Measurements from ENCODE around the gene CCDC186. TPM values are rescaled to one million over a fixed set of nuclear protein-coding genes. Genes with fewer than 3 reads are reported as not detected.

Gene CCDC186
- total RNA-seq, 1 donor from 2014 or later = 7.1 TPM

DNA sequence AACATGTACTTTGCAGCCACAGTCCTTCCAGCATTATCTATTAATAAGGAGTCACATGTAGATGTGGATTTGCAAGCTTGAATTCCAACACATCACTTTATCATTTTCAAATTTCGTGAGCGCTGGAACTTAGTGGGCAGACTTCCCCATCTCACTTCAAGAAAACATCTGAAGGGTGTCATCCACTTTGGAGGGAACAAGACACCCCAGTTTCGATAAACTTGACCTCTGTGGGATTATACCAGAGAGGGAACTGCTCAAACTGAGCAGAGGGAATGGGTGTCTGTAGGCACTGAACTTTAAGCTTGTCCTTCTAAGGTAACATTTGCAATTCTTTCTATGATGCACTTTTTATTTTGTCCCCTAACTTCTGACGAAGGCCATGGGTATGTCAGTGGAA, 102.8 kb downstream of the CCDC186 start:
- no peaks in the 10 kb centered on the region for H3K27me3 Mint-ChIP-seq (ENCODE audit: low read depth)
- H3K9me3 Mint-ChIP-seq = no peaks in the 10 kb centered on the region
- H3K36me3 Mint-ChIP-seq (ENCODE audit: low read depth) = no peaks in the 10 kb centered on the region

More for the DNA sequence above, 102.8 kb downstream of the CCDC186 start:
- TF ChIP-seq, protein P1, sequence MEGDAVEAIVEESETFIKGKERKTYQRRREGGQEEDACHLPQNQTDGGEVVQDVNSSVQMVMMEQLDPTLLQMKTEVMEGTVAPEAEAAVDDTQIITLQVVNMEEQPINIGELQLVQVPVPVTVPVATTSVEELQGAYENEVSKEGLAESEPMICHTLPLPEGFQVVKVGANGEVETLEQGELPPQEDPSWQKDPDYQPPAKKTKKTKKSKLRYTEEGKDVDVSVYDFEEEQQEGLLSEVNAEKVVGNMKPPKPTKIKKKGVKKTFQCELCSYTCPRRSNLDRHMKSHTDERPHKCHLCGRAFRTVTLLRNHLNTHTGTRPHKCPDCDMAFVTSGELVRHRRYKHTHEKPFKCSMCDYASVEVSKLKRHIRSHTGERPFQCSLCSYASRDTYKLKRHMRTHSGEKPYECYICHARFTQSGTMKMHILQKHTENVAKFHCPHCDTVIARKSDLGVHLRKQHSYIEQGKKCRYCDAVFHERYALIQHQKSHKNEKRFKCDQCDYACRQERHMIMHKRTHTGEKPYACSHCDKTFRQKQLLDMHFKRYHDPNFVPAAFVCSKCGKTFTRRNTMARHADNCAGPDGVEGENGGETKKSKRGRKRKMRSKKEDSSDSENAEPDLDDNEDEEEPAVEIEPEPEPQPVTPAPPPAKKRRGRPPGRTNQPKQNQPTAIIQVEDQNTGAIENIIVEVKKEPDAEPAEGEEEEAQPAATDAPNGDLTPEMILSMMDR (conservative IDR thresholded peaks at IDR 0.05) = no peak
- DNase-seq (ENCODE audit: low read depth, low spot score) = no peak
- H3K27ac Mint-ChIP-seq (ENCODE audit: unreplicated experiment) = no peak overlapping the region
- H3K4me1 Mint-ChIP-seq = peaks cover 17% of the 10 kb centered on the region
- H3K4me3 Mint-ChIP-seq = no peak overlapping the region

Other genes starting within 250 kb of the CCDC186 start
- gene ADRB1, start 130.3 kb downstream of the CCDC186 start, total RNA-seq = 0.07 and 0.14 TPM in 2 replicates
- not detected in 2 replicates for gene TDRD1, start 5.2 kb upstream of the CCDC186 start, total RNA-seq
- not detected in 2 replicates for gene VWA2, start 65.1 kb upstream of the CCDC186 start, total RNA-seq
- 72.1 and 73.6 TPM in 2 replicates for gene AFAP1L2, start 230.3 kb upstream of the CCDC186 start, total RNA-seq

Data from neural crest cell (in vitro differentiated cells).